LNCaP clone FGC (cell line): ENCODE measurements around the gene SCAANT1.
A peak's percentile ranks its signal among the peaks of the same experiment; 100 is the strongest.

Experiments
- DNase-seq: peaks from one replicate; pipeline ENCODE4 v3.0.0-alpha.2; 2011; ENCODE audit warnings: low read depth
- H3K4me3 ChIP-seq: 2 replicates; pipeline ENCODE4 v1.5.1; 2011; ENCODE audit warnings: mild to moderate bottlenecking, low read depth, low read length, control low read depth
- CTCF ChIP-seq: IDR thresholded peaks from 2 replicates; pipeline ENCODE4 v1.5.1; 2012; ENCODE audit warnings: mild to moderate bottlenecking; ENCODE audit not compliant: control insufficient read depth, insufficient read depth; ENCODE audit errors: extremely low read depth

Gene SCAANT1

GRCh38 chr3:63911509-63911872 is 692 bp downstream of the SCAANT1 start:
- no peak for TF ChIP-seq CTCF
- DNase-seq: no peak
- peak overlapping the region; percentile 59 for H3K4me3 ChIP-seq

- no peak for DNase-seq
- no peak for TF ChIP-seq CTCF
- H3K4me3 ChIP-seq: no peak overlapping the region
Observed at GRCh38 chr3:63910891-63911290, 1.3 kb downstream of the SCAANT1 start.

- no peak for DNase-seq
- no peak overlapping the region for H3K4me3 ChIP-seq
- TF ChIP-seq CTCF: no peak
Observed at GRCh38 chr3:63910001-63910400, 2.2 kb downstream of the SCAANT1 start.

GRCh38 chr3:63909431-63909830 is 2.8 kb downstream of the SCAANT1 start:
- H3K4me3 ChIP-seq: no peak overlapping the region
- no peak for DNase-seq
- TF ChIP-seq CTCF: no peak

GRCh38 chr3:63908776-63909175 is 3.4 kb downstream of the SCAANT1 start:
- no peak overlapping the region for H3K4me3 ChIP-seq
- TF ChIP-seq CTCF: no peak
- no peak for DNase-seq

GRCh38 chr3:63908081-63908736 is 4.0 kb downstream of the SCAANT1 start:
- no peak overlapping the region for H3K4me3 ChIP-seq
- TF ChIP-seq CTCF: peak; percentile 11; the same call in 1 of the 2 replicates
- DNase-seq: no peak
